Panc1 (cell line): Measurements from ENCODE around the gene KASH5.

ENCODE experiments used
- CTCF ChIP-seq: fragments of 450-650 bp; IDR thresholded peaks from 2 replicates; pipeline ENCODE4 v1.5.1; 2017; ENCODE audit warnings: mild to moderate bottlenecking
- POLR2AphosphoS5 ChIP-seq: IDR thresholded peaks from 2 replicates; pipeline ENCODE4 v1.6.1; 2012; ENCODE audit warnings: mild to moderate bottlenecking, low read depth, low read length, moderate library complexity
- REST ChIP-seq, 2 experiments: IDR thresholded peaks; 2 replicates each; pipeline ENCODE4 v1.6.1; 2011 to 2012; ENCODE audit warnings: low read depth in 2 of 2, control low read depth in 1 of 2, low read length in 1 of 2, mild to moderate bottlenecking in 1 of 2, moderate library complexity in 1 of 2; ENCODE audit not compliant: insufficient read depth in 1 of 2
- SIN3A ChIP-seq: IDR thresholded peaks from 2 replicates; pipeline ENCODE4 v1.6.1; 2012; ENCODE audit warnings: low read depth, mild to moderate bottlenecking, low read length, moderate library complexity, borderline replicate concordance; ENCODE audit not compliant: insufficient read depth
- TCF7L2 ChIP-seq: IDR thresholded peaks from 2 replicates; pipeline ENCODE4 v1.6.1; 2011; ENCODE audit warnings: mild to moderate bottlenecking, low read depth, low read length, inconsistent platforms

- TF ChIP-seq CTCF: no peak
- TF ChIP-seq TCF7L2: no peak
- TF ChIP-seq POLR2AphosphoS5: no peak
- TF ChIP-seq SIN3A: no peak
- TF ChIP-seq REST (IDR thresholded peaks at IDR 0.05; ENCODE audit: insufficient read depth in 1 of 2, low read depth in 2 of 2, low read length in 1 of 2): no peak
Measured at GRCh38 chr19:49398001-49398615, 10.1 kb downstream of the KASH5 start.
